Measurements from ENCODE around the gene TMPRSS13. TPM values are rescaled to one million over a fixed set of nuclear protein-coding genes. Genes with fewer than 3 reads are reported as not detected.
A peak's percentile ranks its signal among the peaks of the same experiment; 100 is the strongest.

The TMPRSS13 gene
- total RNA-seq, 2 experiments from 2014 or later: 0.79 to 1.1 TPM

- intact Hi-C loops (cut with micrococcal nuclease; ENCODE audit: unreplicated experiment): no loop called here
- no peak overlapping the region for H2AFZ ChIP-seq (ENCODE audit: low read length)
- peaks cover 28% of the 10 kb centered on the region; the same call in 1 of the 2 replicates for H3K9me3 ChIP-seq (ENCODE audit: low read length)
- POLR2A ChIA-PET: no interaction called here
- H3K4me2 ChIP-seq (ENCODE audit: low read length): no peak overlapping the region
- H3K79me2 ChIP-seq (ENCODE audit: insufficient read depth, low read depth, low read length): no peaks in the 10 kb centered on the region
- no peak for DNase-seq (ENCODE audit: low spot score)
- CTCF ChIA-PET (ENCODE audit: unreplicated experiment): no interaction called here
- no peaks in the 10 kb centered on the region for H4K20me1 ChIP-seq (ENCODE audit: insufficient read depth, low read length)
- peaks cover 8% of the 10 kb centered on the region for H3K4me1 ChIP-seq (ENCODE audit: insufficient read depth, low read length, poor library complexity, severe bottlenecking)
- H3K4me3 ChIP-seq (ENCODE audit: low read depth, low read length, poor library complexity, severe bottlenecking): no peak overlapping the region
- TF ChIP-seq CTCF (conservative IDR thresholded peaks at IDR 0.05; ENCODE audit: low read length) (no peak), EZH2phosphoT487 (IDR thresholded peaks at IDR 0.05; ENCODE audit: borderline replicate concordance, low read depth, low read length) (no peak)
- H3K36me3 ChIP-seq (ENCODE audit: insufficient read depth, low read length): no peaks in the 10 kb centered on the region
- no TSS peak for BruUV-seq (replicated peaks)
- no peak overlapping the region for H3K27ac ChIP-seq (ENCODE audit: low read depth, low read length, poor library complexity, severe bottlenecking)
- H3K9me2 ChIP-seq (ENCODE audit: insufficient read depth, low read length): no peaks in the 10 kb centered on the region
Observed at GRCh38 chr11:117958949-117959348, 29.7 kb upstream of the TMPRSS13 start.

- peak; percentile 25 for DNase-seq (ENCODE audit: low spot score)
- Histone ChIP-seq H4K20me1 (ENCODE audit: insufficient read depth, low read length) (no peaks in the 10 kb centered on the region), H3K36me3 (ENCODE audit: insufficient read depth, low read length) (no peaks in the 10 kb centered on the region), H3K9me3 (ENCODE audit: low read length) (0 out of 2 replicates have a peak, but pooled peaks cover 12% of the 10 kb centered on the region), H3K4me3 (ENCODE audit: low read depth, low read length, poor library complexity, severe bottlenecking) (no peak overlapping the region), H3K4me1 (ENCODE audit: insufficient read depth, low read length, poor library complexity, severe bottlenecking) (peaks cover 34% of the 10 kb centered on the region), H3K9me2 (ENCODE audit: insufficient read depth, low read length) (no peaks in the 10 kb centered on the region), H2AFZ (ENCODE audit: low read length) (peak overlapping the region; percentile 16; the same call in 1 of the 2 replicates), H3K4me2 (ENCODE audit: low read length) (peak overlapping the region; percentile 39), H3K79me2 (ENCODE audit: insufficient read depth, low read depth, low read length) (no peaks in the 10 kb centered on the region), H3K27ac (ENCODE audit: low read depth, low read length, poor library complexity, severe bottlenecking) (no peak overlapping the region)
- POLR2A ChIA-PET: interaction anchor here (0.7 to 1.7 kb wide), 3 partner anchors 32 to 63 kb away, joined by 3 read pairs; no protein-coding TSS in a partner anchor
- CTCF ChIA-PET (ENCODE audit: unreplicated experiment): interaction anchor here (1.0 kb wide), 1 partner anchor 134 kb away, joined by 5 read pairs; no protein-coding TSS in a partner anchor
- intact Hi-C loops (cut with micrococcal nuclease; ENCODE audit: unreplicated experiment): no loop called here
- BruUV-seq (replicated peaks): no TSS peak
- no peak for TF ChIP-seq EZH2phosphoT487 (IDR thresholded peaks at IDR 0.05; ENCODE audit: borderline replicate concordance, low read depth, low read length)
- no peak for TF ChIP-seq CTCF (conservative IDR thresholded peaks at IDR 0.05; ENCODE audit: low read length)
Observed at GRCh38 chr11:117953024-117953671, 23.9 kb upstream of the TMPRSS13 start.

Measured in OCI-LY7 (cell line).